ENCODE data around the gene KCNE4. TPM values are rescaled to one million over a fixed set of nuclear protein-coding genes. Genes with fewer than 3 reads are reported as not detected.
A peak's percentile ranks its signal among the peaks of the same experiment; 100 is the strongest.

The KCNE4 gene
- total RNA-seq, 1 experiment from 2014 or later: 6.3 TPM

DNA sequence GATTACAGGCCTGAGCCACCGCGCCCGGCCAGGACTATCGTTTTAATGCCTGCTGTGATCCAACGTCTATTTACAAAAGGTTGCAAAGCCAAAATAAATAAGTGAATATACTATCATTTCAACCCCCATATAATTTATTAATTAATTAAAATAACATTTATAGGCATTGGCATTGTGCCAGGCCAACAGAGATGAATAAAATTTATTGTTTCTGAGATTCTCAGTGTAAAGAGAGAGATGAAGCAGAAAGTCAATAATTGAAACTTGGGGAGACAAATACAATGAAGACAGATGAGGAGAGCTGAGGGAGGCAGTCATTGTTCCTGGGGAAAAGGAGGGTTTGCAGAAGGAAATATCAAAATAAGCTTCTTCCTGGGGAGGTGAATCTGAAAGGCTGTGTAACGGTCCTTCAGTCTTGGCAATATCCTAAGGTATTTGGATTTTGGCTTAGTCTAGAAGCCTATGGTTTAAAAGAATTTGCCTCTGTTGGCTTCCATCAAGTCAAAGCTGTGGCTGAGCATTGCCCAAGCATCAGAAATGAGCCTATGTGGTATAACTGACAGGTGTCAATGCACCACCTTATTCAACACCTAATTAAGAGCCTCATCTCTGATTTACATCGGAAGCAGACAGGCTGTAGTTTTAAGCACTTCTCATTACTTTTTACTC, 31.5 kb downstream of the KCNE4 start:
- DNase-seq (ENCODE audit: low read depth): no peak

DNA sequence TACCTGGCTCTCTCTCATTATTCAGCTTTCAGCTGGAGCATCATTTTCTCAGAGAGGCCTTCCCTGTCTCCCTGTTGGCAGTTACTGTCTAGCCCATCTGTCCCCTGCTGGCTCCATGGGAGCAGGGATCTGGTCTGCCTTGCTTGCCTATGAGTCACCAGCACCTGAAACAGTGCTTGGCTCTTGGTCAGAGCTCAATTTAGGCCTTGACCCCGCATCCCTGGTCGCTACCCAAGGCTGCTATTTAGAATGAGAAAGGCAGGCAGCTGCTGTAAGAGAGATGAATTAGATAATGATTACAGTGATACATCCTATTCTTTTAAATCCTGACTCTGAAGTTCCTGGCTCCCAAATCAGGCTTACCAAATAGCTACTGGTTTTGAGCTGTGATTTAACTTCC, 32.9 kb downstream of the KCNE4 start:
- peak; percentile 70 for DNase-seq (ENCODE audit: low read depth)

DNA sequence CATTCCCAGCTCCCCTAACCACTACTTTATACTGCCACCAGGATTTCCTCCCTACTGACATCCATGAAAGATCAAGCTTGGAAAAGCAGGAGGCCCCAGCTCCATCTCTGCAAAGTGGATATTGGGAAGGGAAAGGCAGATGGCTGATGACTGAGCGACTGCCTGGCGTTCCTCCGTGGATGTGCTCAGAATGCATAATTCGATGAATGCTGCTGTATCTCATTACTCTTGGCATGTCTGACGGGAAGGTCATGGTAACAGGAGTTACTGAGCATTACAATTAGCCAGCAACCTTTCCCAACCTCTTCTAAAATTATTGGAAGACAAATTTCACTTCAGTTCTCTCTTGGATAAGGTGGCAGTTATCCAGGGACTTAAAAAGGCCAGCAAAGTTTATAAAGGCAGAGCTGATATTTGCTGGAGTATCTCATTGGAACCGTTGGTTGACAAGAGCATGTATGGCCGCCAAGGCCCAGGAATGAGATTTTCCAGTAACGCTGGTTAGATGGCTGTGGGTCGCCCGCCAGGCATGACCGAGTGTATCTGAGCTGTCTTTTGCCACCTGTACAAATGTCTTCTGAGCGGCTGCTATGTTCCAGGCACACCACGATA, 34.5 kb downstream of the KCNE4 start:
- DNase-seq (ENCODE audit: low read depth): no peak

DNA sequence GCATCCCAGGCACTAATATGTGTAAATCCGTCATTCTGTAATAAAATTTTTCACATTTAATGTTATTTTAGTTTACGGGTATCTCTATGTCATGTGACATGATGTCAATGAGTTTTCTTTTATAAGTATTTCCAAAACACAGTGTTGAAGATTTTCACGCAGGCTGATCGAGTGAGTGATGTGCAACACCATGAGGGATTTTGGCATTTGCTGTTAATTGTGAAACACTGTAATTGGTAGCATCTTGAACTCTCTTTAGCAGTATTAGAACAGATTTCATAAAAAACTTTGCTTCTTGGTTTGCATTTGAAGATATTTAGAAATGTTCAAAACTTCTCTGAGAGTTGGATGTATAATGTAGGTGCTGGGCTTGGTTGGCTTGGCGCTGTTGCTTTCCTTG, 35.5 kb downstream of the KCNE4 start:
- DNase-seq (ENCODE audit: low read depth): no peak

DNA sequence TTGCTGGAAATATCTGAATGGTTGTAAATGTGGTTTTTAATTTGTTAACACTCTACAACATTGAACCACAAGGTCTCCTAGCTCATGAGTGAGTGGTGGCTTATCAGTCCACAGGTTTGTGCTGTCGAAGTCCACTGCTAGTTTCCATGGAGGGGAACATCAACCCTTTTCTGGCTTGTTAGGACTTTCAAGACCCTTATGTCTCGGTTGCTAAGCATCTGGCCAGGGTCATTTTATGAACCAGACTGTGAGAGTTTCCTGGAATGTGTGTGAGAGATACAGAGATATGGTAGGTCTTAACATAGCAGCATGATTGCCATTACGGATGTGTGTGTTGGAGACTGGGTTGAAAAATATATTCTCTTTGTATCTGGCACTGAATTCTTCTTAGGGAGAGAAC, 36.9 kb downstream of the KCNE4 start:
- DNase-seq (ENCODE audit: low read depth): no peak

DNA sequence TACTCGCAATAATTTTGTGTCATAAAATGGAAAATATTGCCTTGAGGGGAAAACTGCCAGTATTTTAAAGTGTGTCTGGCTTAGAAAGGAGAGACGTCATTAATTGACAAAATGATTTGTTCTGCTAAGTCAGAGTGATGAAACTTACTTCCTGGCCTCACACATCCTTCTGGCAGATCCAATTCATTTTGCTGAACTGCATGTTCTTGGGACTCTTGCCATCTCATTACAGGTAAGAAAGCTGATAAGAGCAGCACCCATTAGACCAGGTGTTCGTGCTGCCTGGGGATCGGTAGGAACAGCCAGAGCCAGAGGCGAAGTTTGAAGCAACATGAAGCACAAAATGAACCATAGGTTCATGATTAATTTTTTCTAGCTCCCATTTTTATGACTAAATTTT, 38.0 kb downstream of the KCNE4 start:
- no peak for DNase-seq (ENCODE audit: low read depth)

DNA sequence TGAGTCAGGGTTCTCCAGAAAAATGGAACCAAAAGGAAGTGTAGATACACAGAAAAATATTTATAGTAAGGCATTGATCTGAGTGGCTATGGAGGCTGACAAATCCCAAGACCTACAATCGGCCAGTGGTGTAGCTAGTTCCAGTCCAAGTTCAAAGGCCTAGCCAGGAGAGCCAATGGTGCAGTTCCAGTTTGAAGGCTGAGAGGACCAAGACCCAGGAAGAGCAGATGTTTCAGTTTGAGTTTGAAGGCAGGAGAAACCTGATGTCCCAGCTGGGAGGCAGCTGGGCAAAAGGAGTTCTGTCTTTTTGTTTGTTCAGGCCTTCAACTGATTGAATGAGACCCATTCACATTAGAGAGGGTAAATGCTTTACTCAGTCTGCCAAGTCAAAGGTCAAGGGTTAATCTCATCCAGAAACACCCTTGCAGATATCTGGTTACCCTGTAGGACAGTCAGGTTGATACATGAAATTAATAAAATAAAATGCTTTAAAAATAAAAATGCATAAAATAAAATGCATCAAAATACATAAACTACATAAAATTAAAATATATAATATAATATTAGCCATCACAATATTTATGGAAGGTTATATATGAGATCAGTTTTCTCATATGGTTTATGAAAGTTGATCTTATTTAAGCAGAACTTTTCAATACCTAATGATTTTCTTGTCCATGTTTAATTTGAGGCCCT, 38.7 kb downstream of the KCNE4 start:
- DNase-seq (ENCODE audit: low read depth): peak; percentile 25

DNA sequence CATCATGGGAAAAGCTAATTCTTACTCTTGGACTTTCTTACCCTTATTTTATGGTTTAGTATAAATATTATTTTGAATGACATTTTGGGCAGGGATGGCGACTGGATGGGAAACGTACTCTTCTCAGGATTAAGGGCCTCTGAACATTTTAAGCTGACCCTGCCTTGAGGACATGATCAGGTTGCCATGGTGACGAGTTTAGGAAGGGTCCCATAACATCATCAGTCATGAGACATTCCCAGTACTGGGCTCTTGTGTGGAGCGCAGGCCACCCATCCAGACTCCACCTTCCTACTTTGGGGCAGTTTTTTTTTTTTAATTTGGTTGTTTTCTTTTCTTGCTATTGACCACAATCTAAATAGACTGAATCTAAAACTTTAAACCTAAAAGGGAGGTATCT, 40.7 kb downstream of the KCNE4 start:
- no peak for DNase-seq (ENCODE audit: low read depth)

DNA sequence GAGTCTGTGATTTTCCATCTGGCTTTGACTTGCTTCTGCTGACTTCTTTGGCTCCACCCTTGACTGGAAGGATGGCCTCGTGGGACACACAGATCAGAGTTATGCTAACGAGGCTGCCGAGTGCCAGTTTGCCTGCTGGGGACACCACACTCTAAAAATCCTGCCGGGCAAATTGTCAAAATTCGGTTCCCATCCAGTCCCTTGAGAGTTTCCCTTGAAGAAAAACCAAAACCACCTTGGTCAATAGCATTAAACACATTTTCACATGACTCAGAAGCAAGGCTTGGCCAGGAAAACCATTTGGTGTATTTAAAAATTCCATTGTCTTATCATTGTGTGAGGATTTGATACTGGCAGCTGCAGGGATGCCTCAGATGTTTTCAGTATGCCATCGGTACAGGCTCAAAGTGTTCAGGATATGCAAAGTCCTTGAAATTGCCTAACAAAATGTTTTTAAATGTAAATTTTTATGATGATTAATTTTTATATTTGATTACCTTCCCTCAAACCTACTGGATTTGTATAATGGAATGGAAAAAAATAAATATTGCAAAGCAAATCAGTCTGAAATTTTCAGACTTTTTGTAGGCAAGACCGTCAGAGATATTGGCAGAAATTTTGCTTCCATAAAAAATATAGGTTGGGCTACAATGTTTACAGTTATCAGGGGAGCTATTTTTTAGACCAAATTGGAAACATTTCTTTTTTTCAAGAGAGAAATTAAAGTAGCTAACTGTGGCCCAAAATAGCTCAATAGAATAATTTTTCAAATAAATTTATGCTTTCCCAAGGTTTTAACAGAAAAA, 41.6 kb downstream of the KCNE4 start:
- DNase-seq (ENCODE audit: low read depth): peak; percentile 99

DNA sequence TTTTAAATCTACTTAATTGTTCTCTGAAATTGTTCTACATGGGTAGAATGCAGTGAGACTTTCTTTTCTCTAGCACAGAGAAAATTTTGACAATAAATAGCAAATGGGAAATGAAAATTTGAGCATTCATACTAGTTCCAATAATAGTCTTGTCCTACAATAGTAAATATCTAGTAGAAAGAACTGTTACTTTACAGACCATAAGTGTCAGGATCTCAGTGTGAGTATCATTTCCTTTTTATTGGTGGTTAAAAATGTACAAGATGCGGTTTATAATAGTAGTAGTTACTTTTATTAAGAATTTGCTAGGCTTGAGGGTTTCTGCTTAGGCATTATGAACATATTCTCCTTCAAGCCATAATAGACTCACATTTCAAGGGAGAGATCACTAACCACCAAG, 43.2 kb downstream of the KCNE4 start:
- no peak for DNase-seq (ENCODE audit: low read depth)

DNA sequence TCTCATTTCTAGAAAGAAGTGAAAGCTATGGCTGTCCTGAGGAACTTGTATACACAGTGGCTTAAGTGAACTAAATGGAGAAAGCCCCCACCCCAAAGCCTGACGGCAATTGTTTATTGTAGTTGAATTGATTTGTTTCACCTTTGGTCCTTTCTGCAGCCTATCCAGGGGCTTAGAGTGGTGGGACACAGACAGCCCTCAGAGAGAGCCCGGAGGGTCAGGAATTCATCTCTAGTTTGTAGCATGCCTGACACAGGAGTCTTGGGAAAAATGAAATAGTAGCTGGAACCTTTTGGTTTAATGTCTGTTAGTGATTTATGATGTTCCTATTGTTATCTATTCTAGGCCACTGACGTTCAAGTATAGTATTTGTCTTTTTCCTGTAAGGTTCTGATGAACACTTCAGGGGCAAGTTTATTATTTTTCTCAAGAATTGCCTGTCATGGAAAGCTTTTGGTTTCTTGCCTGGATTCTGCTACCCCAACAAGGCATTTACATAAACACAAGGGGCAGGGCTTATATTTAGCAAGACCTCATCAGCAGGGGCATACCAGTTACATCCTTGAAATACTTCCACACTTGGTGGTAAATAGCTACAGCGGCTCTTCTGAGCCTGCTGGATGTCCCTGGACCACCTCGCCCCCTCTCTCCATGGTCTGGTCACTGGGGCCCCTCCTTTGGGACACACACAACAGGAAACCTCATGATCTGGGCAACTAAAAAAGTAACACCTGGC, 44.4 kb downstream of the KCNE4 start:
- no peak for DNase-seq (ENCODE audit: low read depth)

DNA sequence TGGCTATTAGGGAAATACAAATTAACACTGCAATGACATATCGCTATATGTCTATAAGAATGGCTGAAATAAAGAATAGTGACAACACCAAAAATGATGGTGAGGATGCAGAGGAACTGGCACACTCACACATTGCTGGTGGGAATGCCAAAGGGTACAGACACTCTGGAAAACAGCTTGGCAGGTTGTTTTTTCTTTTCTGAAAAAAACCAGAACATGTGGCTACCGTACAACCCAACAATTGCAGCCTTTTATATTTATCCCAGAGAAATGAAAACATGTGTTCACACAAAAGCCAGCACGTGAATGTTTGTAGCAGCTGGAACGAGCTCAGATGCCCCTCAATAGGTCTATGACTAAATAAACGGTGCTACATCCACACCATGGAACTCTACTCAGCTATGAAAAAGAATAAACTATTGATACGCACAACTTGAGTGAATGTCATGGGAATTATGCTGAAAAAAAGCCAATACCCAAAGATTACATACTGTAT, 45.9 kb downstream of the KCNE4 start:
- no peak for DNase-seq (ENCODE audit: low read depth)

DNA sequence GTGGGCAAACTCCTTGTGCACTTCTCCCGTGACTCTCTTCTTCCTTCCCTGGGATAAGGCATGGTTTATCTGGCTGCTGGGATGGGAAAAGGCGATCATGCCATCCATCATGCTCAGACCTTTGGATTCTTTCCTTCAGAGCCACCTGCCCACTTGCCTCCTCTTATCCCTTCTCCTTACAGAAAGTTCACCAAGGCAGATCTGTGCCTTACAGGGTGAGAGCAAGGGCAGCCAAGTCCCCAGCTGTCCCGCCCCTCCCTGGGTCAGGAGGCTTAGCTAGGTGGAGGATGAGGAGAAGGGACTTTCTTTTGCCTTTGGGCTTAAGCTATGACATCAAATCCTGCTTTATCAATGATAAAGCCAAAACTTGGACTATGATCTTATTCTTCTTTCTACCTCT, 47.6 kb downstream of the KCNE4 start:
- no peak for DNase-seq (ENCODE audit: low read depth)

DNA sequence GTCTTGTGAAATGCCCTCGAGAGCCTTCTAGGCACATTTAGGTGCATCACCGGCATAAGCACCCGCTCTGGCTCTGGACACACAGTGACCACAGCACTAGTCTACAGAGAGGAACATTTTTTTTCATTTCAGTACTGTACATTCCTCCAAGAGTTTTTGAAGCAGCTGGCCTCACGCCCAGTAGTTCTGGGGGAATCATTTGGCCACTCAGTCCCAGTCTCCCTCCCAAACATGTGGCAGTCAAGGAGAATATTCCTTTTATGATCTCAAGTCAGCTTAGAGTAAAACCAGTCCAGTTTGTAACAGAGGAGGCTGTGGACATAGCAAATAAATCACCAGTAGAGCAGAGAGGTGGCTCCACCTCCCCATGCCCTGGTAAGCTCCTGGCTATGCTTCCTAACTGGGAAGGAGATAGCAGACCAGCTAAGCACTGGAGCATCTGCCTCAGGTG, 48.1 kb downstream of the KCNE4 start:
- DNase-seq (ENCODE audit: low read depth): peak; percentile 90

DNA sequence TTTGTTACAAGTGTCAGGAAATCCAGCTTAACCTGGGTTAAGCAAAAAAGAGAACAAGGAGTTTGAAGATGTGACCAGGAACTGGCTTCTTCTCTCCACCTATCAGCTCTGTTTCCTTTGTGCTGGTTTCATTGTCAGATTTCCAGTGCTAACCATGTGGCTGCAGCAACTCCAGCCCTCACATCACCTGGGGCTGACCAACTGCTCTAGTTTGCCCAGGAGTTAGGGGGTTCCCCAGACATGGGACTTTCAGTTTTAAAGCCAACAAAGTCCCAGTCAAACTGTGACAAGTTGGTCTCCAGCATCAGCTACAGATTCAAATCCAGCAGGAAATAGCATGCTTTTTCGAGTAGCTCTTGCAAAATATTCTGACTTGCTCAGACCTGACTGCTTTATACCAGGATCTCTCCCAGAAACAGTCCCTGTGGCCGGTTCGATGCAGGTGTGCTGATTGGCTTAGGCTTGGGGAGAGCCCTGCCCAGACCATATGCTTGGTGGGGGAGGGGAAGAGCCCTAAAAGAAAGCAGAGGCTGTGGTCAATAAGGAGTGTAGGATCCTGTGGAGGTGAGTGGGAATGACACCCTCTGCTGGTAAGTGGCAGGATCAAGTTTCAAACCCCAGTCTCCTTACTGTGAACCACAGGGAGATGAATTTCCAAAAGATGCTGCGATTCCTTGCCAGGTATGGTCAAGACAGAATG, 49.5 kb downstream of the KCNE4 start:
- peak; percentile 50 for DNase-seq (ENCODE audit: low read depth)

DNA sequence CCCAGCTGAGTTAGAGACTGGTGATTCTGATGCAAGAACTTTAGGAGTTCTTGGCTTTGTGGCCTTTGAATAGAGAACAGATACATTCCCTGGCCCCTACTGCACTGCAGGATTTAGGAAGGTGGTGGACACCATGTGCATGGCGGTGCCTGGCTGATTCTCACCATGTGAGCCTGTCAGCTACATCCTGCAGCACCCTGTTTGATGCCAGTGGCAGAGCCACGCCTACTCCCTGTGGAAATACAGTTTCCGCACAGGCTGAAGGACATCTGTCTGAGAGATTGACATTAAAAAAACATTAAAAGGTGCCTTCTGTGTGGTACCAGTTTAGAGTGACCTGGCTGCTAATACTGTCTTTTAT, 50.0 kb downstream of the KCNE4 start:
- DNase-seq (ENCODE audit: low read depth): no peak

DNA sequence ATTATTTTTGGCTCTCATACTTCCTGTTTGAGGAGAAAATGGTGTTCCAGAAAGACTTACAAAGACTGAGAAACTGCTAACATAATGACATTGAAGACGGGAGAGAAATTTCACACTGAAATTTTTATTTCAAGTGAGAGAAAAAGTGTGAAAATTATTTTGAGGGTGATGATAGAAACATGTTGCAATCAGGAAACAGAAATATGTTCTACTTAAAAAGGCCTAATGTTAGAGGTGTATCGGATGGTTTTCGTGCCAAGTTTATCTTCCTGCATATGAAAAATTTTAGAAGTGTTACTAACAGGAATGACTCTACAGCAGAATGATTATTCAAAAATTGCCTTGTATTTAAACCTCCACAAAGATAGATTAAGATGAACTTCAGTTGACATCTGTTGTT, 50.5 kb downstream of the KCNE4 start:
- no peak for DNase-seq (ENCODE audit: low read depth)

DNA sequence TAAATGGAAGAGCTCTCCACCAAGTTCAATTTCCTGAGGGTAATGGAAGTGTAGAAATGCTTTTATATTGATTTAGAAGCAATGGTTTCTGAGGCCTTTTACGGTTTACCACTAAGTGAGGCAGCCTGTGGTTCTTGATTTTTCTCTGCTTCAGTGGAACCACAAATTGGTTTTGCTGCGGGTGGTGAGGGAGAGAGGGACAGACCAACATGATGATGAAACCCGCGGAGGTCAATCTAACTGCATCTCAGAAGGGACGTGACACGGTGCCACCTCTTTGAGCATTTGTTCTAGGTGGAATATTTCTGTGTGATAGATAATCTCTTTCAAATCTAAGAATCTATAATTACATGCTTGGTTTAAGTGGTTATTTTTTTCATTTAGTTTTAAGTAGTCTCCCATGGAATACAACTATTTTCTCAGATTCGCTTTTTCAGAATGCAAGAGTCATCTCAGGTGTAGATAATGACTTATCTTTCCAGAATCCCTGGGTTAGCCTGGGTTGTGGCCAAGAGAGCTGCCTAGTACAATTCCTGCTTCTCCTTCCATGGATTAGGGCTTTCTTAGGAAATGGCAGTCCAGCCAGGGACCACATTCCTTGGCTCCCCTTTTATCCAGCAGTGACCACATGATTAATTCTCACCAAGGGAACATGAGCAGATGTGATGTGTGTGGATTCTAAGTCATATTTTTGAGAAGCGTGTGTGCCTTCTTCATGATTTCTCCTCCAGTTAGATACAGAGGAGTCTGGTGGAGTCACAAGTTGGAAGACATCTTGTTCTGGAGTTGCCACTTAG, 52.5 kb downstream of the KCNE4 start:
- no peak for DNase-seq (ENCODE audit: low read depth)
